Colonic mucosa (tissue), 4 donors: Measurements from ENCODE around the gene USP32. TPM values are rescaled to one million over a fixed set of nuclear protein-coding genes. Genes with fewer than 3 reads are reported as not detected.

ENCODE experiments used
- DNase-seq: peaks from one replicate; pipeline ENCODE4 v3.0.0-alpha.2; 2020
- H3K27ac ChIP-seq: fragments of 200-600 bp; one replicate; pipeline ENCODE4 v1.8.0; 2021
- H3K27me3 ChIP-seq: fragments of 200-600 bp; one replicate; pipeline ENCODE4 v1.8.0; 2021
- H3K36me3 ChIP-seq: fragments of 200-600 bp; one replicate; pipeline ENCODE4 v1.8.0; 2021
- H3K4me1 ChIP-seq: fragments of 200-600 bp; one replicate; pipeline ENCODE4 v1.8.0; 2021; ENCODE audit warnings: mild to moderate bottlenecking
- H3K4me3 ChIP-seq: fragments of 200-600 bp; one replicate; pipeline ENCODE4 v1.8.0; 2021
- H3K9ac ChIP-seq, 2 donors: one replicate each; pipeline ENCODE4 v1.7.0; 2013; ENCODE audit warnings: control low read depth in 2 of 2, low read depth in 2 of 2, low read length in 2 of 2
- H3K9me3 ChIP-seq: fragments of 200-600 bp; one replicate; pipeline ENCODE4 v1.8.0; 2021
- CTCF ChIP-seq: fragments of 200-600 bp; IDR thresholded peaks from one replicate; pipeline ENCODE4 v1.8.0; 2022; ENCODE audit warnings: antibody characterized with exemption, mild to moderate bottlenecking
- intact Hi-C: fragments of 100-400 bp; cut with DNase I; formaldehyde crosslinking; loops from one replicate; pipeline ENCODE4 v1.14.1; 2022
- total RNA-seq, 2 donors: library from RNA; stranded (reverse); fragmentation: NEBNext Ultra II Directional in 1 of 2; extraction: Animal tissue kit (Norgen Biotek cat#: 25700) in 1 of 2; gene quantifications; one replicate each; pipeline ENCODE4 v1.2.1, GENCODE V29; 2021
- donor health status: healthy.
- donor health status: DM: no; HTN: no; CAD: no.
- donor health status: DM: no; HTN: no; CAD: no.

Gene USP32
- total RNA-seq, 2 donors from 2014 or later = 28.9 to 52.1 TPM

GRCh38 chr17:60154616-60155426 lies 237.1 kb downstream of the USP32 start:
- Histone ChIP-seq H3K9ac (no peak overlapping the region), H3K27me3 (peaks cover 15% of the 10 kb centered on the region), H3K36me3 (no peaks in the 10 kb centered on the region), H3K9me3 (no peaks in the 10 kb centered on the region), H3K4me1 (peaks cover 4% of the 10 kb centered on the region), H3K27ac (no peak overlapping the region), H3K4me3 (no peak overlapping the region)
- no peak for TF ChIP-seq CTCF
- no peak for DNase-seq
- intact Hi-C loops = no loop called here

- DNase-seq = no peak
- intact Hi-C loops = no loop called here
- Histone ChIP-seq H3K4me1 (peaks cover 4% of the 10 kb centered on the region), H3K27ac (no peak overlapping the region), H3K4me3 (no peak overlapping the region), H3K36me3 (no peaks in the 10 kb centered on the region), H3K9ac (no peak overlapping the region), H3K9me3 (no peaks in the 10 kb centered on the region), H3K27me3 (peaks cover 24% of the 10 kb centered on the region)
- no peak for TF ChIP-seq CTCF
Measured at GRCh38 chr17:60153606-60154390, 238.1 kb downstream of the USP32 start.

- peak overlapping the region; percentile 43 for H3K4me3 ChIP-seq
- peaks cover 30% of the 10 kb centered on the region for H3K27me3 ChIP-seq
Measured at GRCh38 chr17:60151355-60151754, 240.6 kb downstream of the USP32 start.

GRCh38 chr17:60149691-60150582 lies 242.0 kb downstream of the USP32 start, which contains the start of gene CA4:
CA4 (plus strand) TSS chr17:60149973; CDS start chr17:60150035, 62 bp downstream.
- DNase-seq = no peak

More at GRCh38 chr17:60151355-60151754, 240.6 kb downstream of the USP32 start:
- Histone ChIP-seq H3K27ac (no peak overlapping the region), H3K4me1 (peaks cover 13% of the 10 kb centered on the region), H3K9me3 (no peaks in the 10 kb centered on the region), H3K36me3 (no peaks in the 10 kb centered on the region), H3K9ac (peak overlapping the region; percentile 18 to 34)
- no peak for TF ChIP-seq CTCF
- no peak for DNase-seq
- intact Hi-C loops = no loop called here

More at GRCh38 chr17:60149691-60150582, 242.0 kb downstream of the USP32 start, which contains the start of gene CA4:
- intact Hi-C loops = no loop called here
- no peaks in the 10 kb centered on the region for H3K9me3 ChIP-seq
- H3K4me3 ChIP-seq = peak within 1 kb of the TSS; percentile 43
- H3K27me3 ChIP-seq = peaks cover 30% of the 10 kb centered on the region
- no peak for TF ChIP-seq CTCF
- no peaks in the 10 kb centered on the region for H3K36me3 ChIP-seq
- peaks cover 13% of the 10 kb centered on the region for H3K4me1 ChIP-seq
- H3K9ac ChIP-seq = peak within 1 kb of the TSS; percentile 34 to 35
- no peak within 1 kb of the TSS for H3K27ac ChIP-seq
